GM12878 (cell line): ENCODE data around the gene AK5. TPM values are rescaled to one million over a fixed set of nuclear protein-coding genes. Genes with fewer than 3 reads are reported as not detected.

ENCODE experiments used
- ATAC-seq: fragments of 200-7000 bp; cut with Tn5 transposase; 3 replicates; pipeline ENCODE4 v1.9.1; 2020; ENCODE audit warnings: mild to moderate bottlenecking, moderate library complexity
- BruUV-seq: library from RNA; stranded (reverse); fragments of 400-500 nt; replicated peaks from 2 replicates; lab custom pipeline; 2021; lab: Mats Ljungman, UMichigan
- CTCF ChIA-PET: fragments of 300-600 bp; sonication (Branson Sonifier 250); formaldehyde crosslinking; extraction: SDS; loops from one replicate; lab custom pipeline; 2021; ENCODE audit warnings: inconsistent platforms; lab: Yijun Ruan, JAX
- POLR2A ChIA-PET: fragments of 350-600 bp; formaldehyde crosslinking; extraction: SDS; loops from one replicate; lab custom pipeline; 2021; ENCODE audit warnings: inconsistent platforms; lab: Charles Lee
- RAD21 ChIA-PET: fragments of 300-600 bp; sonication (Branson Sonifier 250); formaldehyde crosslinking; loops from one replicate; lab custom pipeline; 2023; ENCODE audit warnings: antibody characterized with exemption; ENCODE audit not compliant: unreplicated experiment; lab: Charles Lee
- SMC1A ChIA-PET: fragments of 300-600 bp; sonication (Branson Sonifier 250); formaldehyde crosslinking; loops from one replicate; lab custom pipeline; 2023; ENCODE audit not compliant: unreplicated experiment, uncharacterized antibody; lab: Charles Lee
- DNase-seq: peaks from one replicate; pipeline ENCODE4 v3.0.0-alpha.2; 2011; ENCODE audit warnings: low read depth, low spot score
- FAIRE-seq: peaks from 3 replicates; lab custom pipeline; 2011; peaks lifted over from hg19 to GRCh38; lab: Jason Lieb, UNC
- H2AFZ ChIP-seq: 2 replicates; pipeline ENCODE4 v1.6.0; 2011; ENCODE audit warnings: low read depth, low read length, control low read depth; ENCODE audit not compliant: control insufficient read depth
- H3K27ac ChIP-seq: 2 replicates; pipeline ENCODE4 v1.5.1; 2011; ENCODE audit warnings: control low read depth; ENCODE audit not compliant: control insufficient read depth, insufficient read depth
- H3K27me3 ChIP-seq, 2 experiments: replicated peaks in 1 of 2; 2 replicates each; pipeline versions ENCODE4 v1.6.0 to v1.6.1; 2011; ENCODE audit warnings: low read length in 1 of 2; ENCODE audit not compliant: control insufficient read depth in 2 of 2, insufficient read depth in 2 of 2
- H3K36me3 ChIP-seq, 2 experiments: 2 replicates each; pipeline ENCODE4 v1.5.1; 2011; ENCODE audit warnings: low read length in 1 of 2; ENCODE audit not compliant: control insufficient read depth in 2 of 2, insufficient read depth in 2 of 2
- H3K4me1 ChIP-seq: 2 replicates; pipeline ENCODE4 v1.6.1; 2011; ENCODE audit warnings: mild to moderate bottlenecking, low read length, moderate library complexity, mixed read lengths; ENCODE audit not compliant: control insufficient read depth, insufficient read depth
- H3K4me2 ChIP-seq: 2 replicates; pipeline ENCODE4 v1.6.0; 2011; ENCODE audit warnings: control low read depth; ENCODE audit not compliant: control insufficient read depth, insufficient read depth
- H3K4me3 ChIP-seq: fragments of 200-600 bp; sonication (generic); 2 replicates; pipeline ENCODE4 v1.5.1; 2016
- H3K79me2 ChIP-seq: 2 replicates; pipeline ENCODE4 v1.6.0; 2011; ENCODE audit warnings: low read length; ENCODE audit not compliant: control insufficient read depth, insufficient read depth
- H3K9ac ChIP-seq: 2 replicates; pipeline ENCODE4 v1.8.0; 2011; ENCODE audit warnings: low read length, control low read depth, mixed read lengths; ENCODE audit not compliant: control insufficient read depth, insufficient read depth
- H3K9me3 ChIP-seq: replicated peaks from 3 replicates; pipeline ENCODE4 v1.5.1; 2011; ENCODE audit warnings: mild to moderate bottlenecking, low read length; ENCODE audit not compliant: control insufficient read depth, insufficient read depth
- H4K20me1 ChIP-seq: 2 replicates; pipeline ENCODE4 v1.6.0; 2011; ENCODE audit not compliant: control insufficient read depth, insufficient read depth
- ESRRA ChIP-seq: IDR thresholded peaks from 2 replicates; pipeline ENCODE4 v1.6.1; 2012; ENCODE audit warnings: mild to moderate bottlenecking, low read length, improper control_type of control experiment
- FOS ChIP-seq: IDR thresholded peaks from 3 replicates; pipeline ENCODE4 v1.6.1; 2011; ENCODE audit warnings: borderline replicate concordance; ENCODE audit not compliant: insufficient read length; ENCODE audit errors: extremely low read depth
- HCFC1 ChIP-seq: fragments of 150-350 bp; IDR thresholded peaks from 2 replicates; pipeline ENCODE4 v1.6.1; 2014; ENCODE audit warnings: low read length
- KDM1A ChIP-seq: fragments of 200-600 bp; sonication (generic); IDR thresholded peaks from 2 replicates; pipeline ENCODE4 v1.6.1; 2016; ENCODE audit warnings: borderline replicate concordance
- NBN ChIP-seq: fragments of 450-650 bp; IDR thresholded peaks from 2 replicates; pipeline ENCODE4 v1.6.1; 2016
- NFYB ChIP-seq: IDR thresholded peaks from 2 replicates; pipeline ENCODE4 v1.6.1; 2011; ENCODE audit warnings: low read depth, mild to moderate bottlenecking, low read length, improper control_type of control experiment, moderate library complexity; ENCODE audit not compliant: insufficient read depth
- PAX5 ChIP-seq: IDR thresholded peaks from 2 replicates; pipeline ENCODE4 v1.6.1; 2011; ENCODE audit warnings: low read depth, low read length, borderline replicate concordance
- POU2F2 ChIP-seq: IDR thresholded peaks from 3 replicates; pipeline ENCODE4 v1.6.1; 2011; ENCODE audit warnings: low read depth, mild to moderate bottlenecking, low read length, borderline replicate concordance
- SMAD5 ChIP-seq: IDR thresholded peaks from 2 replicates; pipeline ENCODE4 v1.6.1; 2016; ENCODE audit warnings: antibody characterized with exemption, low read depth
- SP1 ChIP-seq: IDR thresholded peaks from one replicate; pipeline ENCODE4 v1.6.1; 2011; ENCODE audit warnings: low read depth, low read length
- STAT1 ChIP-seq: fragments of 450-650 bp; conservative IDR thresholded peaks from 2 replicates; pipeline ENCODE4 v1.6.1; 2014; ENCODE audit warnings: antibody characterized with exemption, mild to moderate bottlenecking
- STAT3 ChIP-seq: IDR thresholded peaks from 2 replicates; pipeline ENCODE4 v1.6.1; 2011; ENCODE audit warnings: low read depth, low read length, improper control_type of control experiment
- ZSCAN29 ChIP-seq: fragments of 450-650 bp; IDR thresholded peaks from 2 replicates; pipeline ENCODE4 v1.6.1; 2017; ENCODE audit warnings: mild to moderate bottlenecking, moderate library complexity
- WGBS: methylation state at CpG from one replicate; pipeline ENCODE4 v1.1.6; 2016; ENCODE audit warnings: low lambda C conversion rate; ENCODE audit not compliant: insufficient replicate concordance, insufficient coverage; ENCODE audit errors: missing lambda C conversion rate; 5-methylcytosine and 5-hydroxymethylcytosine counted together
- in situ Hi-C: fragments of 300-500 bp; cut with MboI; formaldehyde crosslinking; loops from 9 replicates; pipeline ENCODE4 v1.14.3; 2018; ENCODE audit warnings: mixed read lengths
- intact Hi-C: fragments of 100-400 bp; cut with micrococcal nuclease; formaldehyde crosslinking; loops from one replicate; pipeline ENCODE4 v1.14.2; 2022; ENCODE audit not compliant: unreplicated experiment
- polyA plus RNA-seq, 11 experiments: library from polyadenylated mRNA; depleted of rRNA in 4 of 11; unstranded in 6 of 11; stranded (reverse) in 5 of 11; fragments of >200 nt; fragmentation: Nextera tagmentation in 4 of 11; fragmentation: Illumina TruSeq in 1 of 11; extraction: Ambion mirVana in 4 of 11; extraction: Trizol in 1 of 11; gene quantifications; 1 replicate in 1 of 11; 2 replicates in 10 of 11; pipeline versions ENCODE4 v1.2.1 to v1.2.3, GENCODE V29; 2011 to 2016; ENCODE audit warnings: inconsistent platforms in 2 of 11, missing spikeins in 2 of 11, low read depth in 1 of 11
- total RNA-seq, 4 experiments: library from RNA; depleted of rRNA in 3 of 4; stranded (reverse); fragments of >200 nt in 3 of 4; fragmentation: Illumina TruSeq in 1 of 4; extraction: Trizol in 1 of 4; gene quantifications; 2 replicates each; pipeline versions ENCODE4 v1.2.1 to v1.2.3, GENCODE V29; 2013 to 2021
- TF ChIP-seq, protein P1 (sequence below): IDR thresholded peaks from 2 replicates; pipeline ENCODE4 v1.6.1; 2012; ENCODE audit warnings: improper control_type of control experiment, low read depth, low read length; ENCODE audit not compliant: insufficient replicate concordance

The AK5 gene
- total and polyA plus RNA-seq, 10 of the 15 experiments (the other 5 are each of a cell fraction or from before 2014, with no cell fraction given): 0.08 to 0.33 TPM; not detected in 8

DNA sequence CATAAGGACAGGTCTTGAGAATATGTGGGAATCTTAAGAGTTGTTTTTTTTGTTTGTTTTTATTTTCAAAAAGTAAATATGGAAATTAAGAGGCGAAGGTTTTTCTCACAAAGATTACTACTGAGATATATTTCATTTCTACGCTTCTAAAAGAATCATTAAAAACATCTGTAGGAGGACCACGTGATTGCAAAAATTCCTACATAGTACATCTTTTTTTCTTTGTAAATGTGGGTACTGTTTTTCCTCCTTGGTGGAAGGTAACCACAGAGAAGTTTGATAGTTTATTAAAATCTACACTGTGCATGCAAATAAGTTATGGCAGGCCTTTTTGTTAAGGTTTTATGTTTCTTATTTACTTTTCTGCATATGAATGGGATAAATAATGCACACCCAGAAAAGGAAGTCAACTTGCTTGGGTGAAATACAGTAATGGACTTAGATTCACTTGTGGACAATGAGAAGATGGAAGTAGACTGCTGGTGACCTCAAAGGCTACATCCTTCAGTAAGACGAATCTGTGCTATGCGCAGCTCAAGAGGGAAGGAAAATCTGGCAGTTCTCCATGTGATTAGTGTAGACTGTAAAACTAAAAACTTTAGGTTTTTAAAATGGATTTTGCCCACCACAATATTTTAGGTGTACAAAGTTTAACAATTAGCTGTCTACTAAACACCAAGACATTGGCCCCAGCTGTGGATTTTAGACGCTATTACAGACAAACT is 2.0 kb downstream of the AK5 start:
- peaks cover 8 to 18% of the 10 kb centered on the region in 2 experiments; a peak in 3 of 4 replicates for H3K27me3 ChIP-seq
- WGBS: 48% methylated on average over 6 of the region's 6 CpGs
- no peaks in the 10 kb centered on the region for H3K36me3 ChIP-seq
- RAD21 ChIA-PET: no interaction called here
- POLR2A ChIA-PET: no interaction called here
- in situ Hi-C loops: no loop called here
- intact Hi-C loops: no loop called here
- H3K4me2 ChIP-seq: no peak overlapping the region
- no peak overlapping the region for H3K4me3 ChIP-seq
- no peak overlapping the region for H3K27ac ChIP-seq
- no peaks in the 10 kb centered on the region; the same call in 1 of the 2 replicates for H3K4me1 ChIP-seq
- H3K79me2 ChIP-seq: no peaks in the 10 kb centered on the region
- DNase-seq: no peak
- SMC1A ChIA-PET: interaction anchor here (1.5 kb wide), 1 partner anchor 19 kb away, joined by 3 read pairs; no protein-coding TSS in a partner anchor
- no TSS peak for BruUV-seq
- CTCF ChIA-PET: no interaction called here
- no peaks in the 10 kb centered on the region; the same call in 1 of the 2 replicates for H4K20me1 ChIP-seq
- H3K9me3 ChIP-seq: no peaks in the 10 kb centered on the region
- TF ChIP-seq ZSCAN29: no peak
- no peak for TF ChIP-seq POU2F2
- TF ChIP-seq PAX5: no peak
- TF ChIP-seq KDM1A: no peak
- TF ChIP-seq STAT1: no peak
- TF ChIP-seq, protein P1, sequence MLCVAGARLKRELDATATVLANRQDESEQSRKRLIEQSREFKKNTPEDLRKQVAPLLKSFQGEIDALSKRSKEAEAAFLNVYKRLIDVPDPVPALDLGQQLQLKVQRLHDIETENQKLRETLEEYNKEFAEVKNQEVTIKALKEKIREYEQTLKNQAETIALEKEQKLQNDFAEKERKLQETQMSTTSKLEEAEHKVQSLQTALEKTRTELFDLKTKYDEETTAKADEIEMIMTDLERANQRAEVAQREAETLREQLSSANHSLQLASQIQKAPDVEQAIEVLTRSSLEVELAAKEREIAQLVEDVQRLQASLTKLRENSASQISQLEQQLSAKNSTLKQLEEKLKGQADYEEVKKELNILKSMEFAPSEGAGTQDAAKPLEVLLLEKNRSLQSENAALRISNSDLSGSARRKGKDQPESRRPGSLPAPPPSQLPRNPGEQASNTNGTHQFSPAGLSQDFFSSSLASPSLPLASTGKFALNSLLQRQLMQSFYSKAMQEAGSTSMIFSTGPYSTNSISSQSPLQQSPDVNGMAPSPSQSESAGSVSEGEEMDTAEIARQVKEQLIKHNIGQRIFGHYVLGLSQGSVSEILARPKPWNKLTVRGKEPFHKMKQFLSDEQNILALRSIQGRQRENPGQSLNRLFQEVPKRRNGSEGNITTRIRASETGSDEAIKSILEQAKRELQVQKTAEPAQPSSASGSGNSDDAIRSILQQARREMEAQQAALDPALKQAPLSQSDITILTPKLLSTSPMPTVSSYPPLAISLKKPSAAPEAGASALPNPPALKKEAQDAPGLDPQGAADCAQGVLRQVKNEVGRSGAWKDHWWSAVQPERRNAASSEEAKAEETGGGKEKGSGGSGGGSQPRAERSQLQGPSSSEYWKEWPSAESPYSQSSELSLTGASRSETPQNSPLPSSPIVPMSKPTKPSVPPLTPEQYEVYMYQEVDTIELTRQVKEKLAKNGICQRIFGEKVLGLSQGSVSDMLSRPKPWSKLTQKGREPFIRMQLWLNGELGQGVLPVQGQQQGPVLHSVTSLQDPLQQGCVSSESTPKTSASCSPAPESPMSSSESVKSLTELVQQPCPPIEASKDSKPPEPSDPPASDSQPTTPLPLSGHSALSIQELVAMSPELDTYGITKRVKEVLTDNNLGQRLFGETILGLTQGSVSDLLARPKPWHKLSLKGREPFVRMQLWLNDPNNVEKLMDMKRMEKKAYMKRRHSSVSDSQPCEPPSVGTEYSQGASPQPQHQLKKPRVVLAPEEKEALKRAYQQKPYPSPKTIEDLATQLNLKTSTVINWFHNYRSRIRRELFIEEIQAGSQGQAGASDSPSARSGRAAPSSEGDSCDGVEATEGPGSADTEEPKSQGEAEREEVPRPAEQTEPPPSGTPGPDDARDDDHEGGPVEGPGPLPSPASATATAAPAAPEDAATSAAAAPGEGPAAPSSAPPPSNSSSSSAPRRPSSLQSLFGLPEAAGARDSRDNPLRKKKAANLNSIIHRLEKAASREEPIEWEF: no peak
- TF ChIP-seq SP1: no peak
- TF ChIP-seq NBN: no peak
- no peak for TF ChIP-seq FOS
- no peak for TF ChIP-seq HCFC1
- TF ChIP-seq STAT3: no peak
- no peak for TF ChIP-seq NFYB
- no peak for TF ChIP-seq SMAD5
- no peak for TF ChIP-seq ESRRA
- ATAC-seq: no peak
- H2AFZ ChIP-seq: no peak overlapping the region
- H3K9ac ChIP-seq: no peak overlapping the region
- no peak for FAIRE-seq
